Smooth muscle cell (in vitro differentiated cells): Measurements from ENCODE around the gene SCUBE2. TPM values are rescaled to one million over a fixed set of nuclear protein-coding genes. Genes with fewer than 3 reads are reported as not detected.

Experiments
- DNase-seq: peaks from one replicate; lab custom pipeline; 2025; ENCODE audit not compliant: unreplicated experiment; lab: John Stamatoyannopoulos, UW
- H2AFZ ChIP-seq: fragments of 200-600 bp; sonication (generic); 2 replicates; pipeline ENCODE4 v1.6.0; 2016; ENCODE audit warnings: antibody characterized with exemption, low read depth, mild to moderate bottlenecking
- H3F3A ChIP-seq: fragments of 200-600 bp; sonication (generic); 2 replicates; pipeline ENCODE4 v1.6.0; 2017; ENCODE audit warnings: antibody characterized with exemption, low read depth
- H3K27ac ChIP-seq: fragments of 200-600 bp; sonication (generic); 2 replicates; pipeline ENCODE4 v1.5.1; 2016; ENCODE audit warnings: low read depth, mild to moderate bottlenecking
- H3K27me3 ChIP-seq: fragments of 200-600 bp; sonication (generic); 2 replicates; pipeline ENCODE4 v1.6.1; 2016; ENCODE audit warnings: low read depth, mild to moderate bottlenecking
- H3K36me3 ChIP-seq: fragments of 200-600 bp; sonication (generic); 2 replicates; pipeline ENCODE4 v1.5.1; 2016; ENCODE audit warnings: low read depth
- H3K4me1 ChIP-seq: fragments of 200-600 bp; sonication (generic); 2 replicates; pipeline ENCODE4 v1.5.1; 2016; ENCODE audit warnings: low read depth
- H3K4me2 ChIP-seq: fragments of 200-600 bp; sonication (generic); 2 replicates; pipeline ENCODE4 v1.6.0; 2016; ENCODE audit warnings: mild to moderate bottlenecking
- H3K4me3 ChIP-seq: fragments of 200-600 bp; sonication (generic); 2 replicates; pipeline ENCODE4 v1.5.1; 2016; ENCODE audit warnings: mild to moderate bottlenecking
- H3K79me2 ChIP-seq: fragments of 200-600 bp; sonication (generic); 2 replicates; pipeline ENCODE4 v1.6.0; 2016; ENCODE audit warnings: low read depth, mild to moderate bottlenecking
- H3K9ac ChIP-seq: fragments of 200-600 bp; sonication (generic); 2 replicates; pipeline ENCODE4 v1.6.0; 2016; ENCODE audit warnings: low read depth
- H3K9me3 ChIP-seq: fragments of 200-600 bp; sonication (generic); replicated peaks from 2 replicates; pipeline ENCODE4 v1.5.1; 2016; ENCODE audit warnings: low read depth
- H4K20me1 ChIP-seq: fragments of 200-600 bp; sonication (generic); 2 replicates; pipeline ENCODE4 v1.6.0; 2016; ENCODE audit warnings: low read depth
- WGBS: methylation state at CpG from one replicate; pipeline ENCODE4 v1.1.7; 2016; ENCODE audit warnings: low lambda C conversion rate; 5-methylcytosine and 5-hydroxymethylcytosine counted together
- polyA plus RNA-seq: library from polyadenylated mRNA; unstranded; fragments of >200 nt; fragmentation: Nextera tagmentation; extraction: Ambion mirVana; gene quantifications from 2 replicates; pipeline ENCODE4 v1.2.1, GENCODE V29; 2016
- total RNA-seq: library from RNA; depleted of rRNA; stranded (reverse); fragments of >200 nt; gene quantifications from 2 replicates; pipeline ENCODE4 v1.2.3, GENCODE V29; 2014
- TF ChIP-seq, protein P1 (sequence below): fragments of 200-600 bp; sonication (generic); IDR thresholded peaks from 2 replicates; pipeline ENCODE4 v1.5.1; 2017; ENCODE audit warnings: borderline replicate concordance, mild to moderate bottlenecking, antibody characterized with exemption; ENCODE audit not compliant: insufficient read depth, poor library complexity, severe bottlenecking

The SCUBE2 gene
- total and polyA plus RNA-seq, 2 experiments from 2014 or later, result 2.2 to 5.0 TPM

DNA sequence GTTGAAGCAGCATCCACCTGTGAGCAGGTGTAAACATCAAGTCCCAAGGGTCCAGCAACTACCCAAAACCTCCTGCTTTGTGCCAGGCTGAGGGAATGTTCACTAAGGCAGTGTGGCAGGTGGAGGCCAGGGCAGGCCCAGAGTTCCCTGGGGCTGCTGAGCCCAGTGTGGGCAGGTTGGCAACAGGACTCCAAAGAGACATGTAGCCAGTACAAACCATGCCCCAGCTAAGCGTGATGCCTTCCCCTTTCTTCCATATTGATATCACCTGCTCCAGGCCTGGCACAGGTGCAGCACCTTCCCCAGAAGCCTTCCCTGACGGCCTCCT, 30.0 kb upstream of the SCUBE2 start:
- WGBS, result 93% methylated on average over 2 of the region's 2 CpGs
- Histone ChIP-seq H2AFZ (no peak overlapping the region), H3K4me2 (no peak overlapping the region), H4K20me1 (no peaks in the 10 kb centered on the region), H3K9me3 (no peaks in the 10 kb centered on the region), H3K4me1 (no peaks in the 10 kb centered on the region), H3K4me3 (no peak overlapping the region), H3K36me3 (no peaks in the 10 kb centered on the region), H3K9ac (no peak overlapping the region), H3K27ac (no peak overlapping the region), H3F3A (no peaks in the 10 kb centered on the region), H3K27me3 (no peaks in the 10 kb centered on the region), H3K79me2 (no peaks in the 10 kb centered on the region)
- no peak for DNase-seq
- TF ChIP-seq, protein P1, sequence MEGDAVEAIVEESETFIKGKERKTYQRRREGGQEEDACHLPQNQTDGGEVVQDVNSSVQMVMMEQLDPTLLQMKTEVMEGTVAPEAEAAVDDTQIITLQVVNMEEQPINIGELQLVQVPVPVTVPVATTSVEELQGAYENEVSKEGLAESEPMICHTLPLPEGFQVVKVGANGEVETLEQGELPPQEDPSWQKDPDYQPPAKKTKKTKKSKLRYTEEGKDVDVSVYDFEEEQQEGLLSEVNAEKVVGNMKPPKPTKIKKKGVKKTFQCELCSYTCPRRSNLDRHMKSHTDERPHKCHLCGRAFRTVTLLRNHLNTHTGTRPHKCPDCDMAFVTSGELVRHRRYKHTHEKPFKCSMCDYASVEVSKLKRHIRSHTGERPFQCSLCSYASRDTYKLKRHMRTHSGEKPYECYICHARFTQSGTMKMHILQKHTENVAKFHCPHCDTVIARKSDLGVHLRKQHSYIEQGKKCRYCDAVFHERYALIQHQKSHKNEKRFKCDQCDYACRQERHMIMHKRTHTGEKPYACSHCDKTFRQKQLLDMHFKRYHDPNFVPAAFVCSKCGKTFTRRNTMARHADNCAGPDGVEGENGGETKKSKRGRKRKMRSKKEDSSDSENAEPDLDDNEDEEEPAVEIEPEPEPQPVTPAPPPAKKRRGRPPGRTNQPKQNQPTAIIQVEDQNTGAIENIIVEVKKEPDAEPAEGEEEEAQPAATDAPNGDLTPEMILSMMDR, result no peak

DNA sequence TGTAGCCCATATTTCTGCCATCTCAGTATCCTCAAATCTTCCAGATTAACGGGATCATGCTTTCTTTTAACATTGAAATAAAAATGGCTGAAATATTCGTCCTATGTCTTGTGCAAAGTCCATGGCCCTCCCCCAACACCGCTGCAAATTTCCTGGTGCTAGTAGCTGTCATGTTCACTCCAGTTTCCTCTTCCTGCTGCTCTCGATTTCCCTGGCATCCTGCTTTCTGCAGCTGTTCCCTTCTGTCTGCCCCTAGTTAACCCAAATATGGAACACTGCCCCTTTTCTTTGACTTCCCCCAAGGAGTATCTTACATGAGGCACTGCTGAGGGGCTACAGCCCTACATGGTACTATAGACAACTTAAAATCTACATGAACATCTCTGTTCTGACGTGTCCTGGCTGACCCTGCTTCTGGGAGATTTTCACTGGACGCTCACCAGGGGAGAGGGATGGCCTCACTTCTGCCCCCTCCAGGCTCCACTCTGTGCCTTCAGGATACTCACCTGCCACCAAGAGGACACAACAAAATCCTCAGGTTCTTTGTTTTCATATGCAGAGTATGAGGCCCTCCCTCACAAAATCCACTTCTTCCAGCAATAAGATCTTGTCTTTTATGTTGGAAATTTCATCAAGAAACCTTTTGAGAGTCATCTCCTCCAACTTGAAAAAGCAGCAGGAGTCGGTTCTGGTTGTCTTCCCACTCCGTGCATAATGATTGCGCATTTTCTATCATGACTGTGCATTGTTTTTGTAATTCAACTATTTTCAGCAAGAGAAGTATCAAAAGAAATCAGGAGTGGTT, 29.5 kb upstream of the SCUBE2 start:
- Histone ChIP-seq H3K4me1 (no peaks in the 10 kb centered on the region), H2AFZ (no peak overlapping the region), H3K4me2 (no peak overlapping the region), H3K4me3 (no peak overlapping the region), H3K9me3 (no peaks in the 10 kb centered on the region), H3F3A (no peaks in the 10 kb centered on the region), H4K20me1 (no peaks in the 10 kb centered on the region), H3K79me2 (no peaks in the 10 kb centered on the region), H3K27me3 (no peaks in the 10 kb centered on the region), H3K36me3 (no peaks in the 10 kb centered on the region), H3K9ac (no peak overlapping the region), H3K27ac (no peak overlapping the region)
- DNase-seq, result no peak
- 57% methylated on average over 9 of the region's 9 CpGs for WGBS
- TF ChIP-seq, protein P1, result no peak

DNA sequence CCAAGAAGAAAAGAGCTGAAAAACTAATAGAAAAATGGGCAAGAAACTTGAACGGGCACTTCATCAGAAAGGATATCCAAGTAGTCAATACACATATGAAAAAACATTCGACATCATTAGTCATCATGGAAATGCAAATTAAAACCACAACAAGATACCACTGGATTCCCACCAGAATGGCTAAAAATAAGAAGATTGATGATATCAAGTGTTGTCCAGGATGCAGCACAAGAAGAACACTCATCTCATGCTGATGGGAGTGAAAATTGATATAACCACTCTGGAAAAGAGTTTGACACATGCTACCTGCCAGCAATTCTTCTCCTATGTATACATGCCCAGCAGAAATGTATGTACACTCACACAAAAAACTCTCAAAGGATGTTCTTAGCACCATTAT, 26.9 kb upstream of the SCUBE2 start:
- Histone ChIP-seq H3K4me3 (no peak overlapping the region), H3K27me3 (no peaks in the 10 kb centered on the region), H3K36me3 (no peaks in the 10 kb centered on the region), H4K20me1 (no peaks in the 10 kb centered on the region), H3K4me2 (no peak overlapping the region), H3K79me2 (no peaks in the 10 kb centered on the region), H2AFZ (no peak overlapping the region), H3K9ac (no peak overlapping the region), H3F3A (no peaks in the 10 kb centered on the region), H3K9me3 (no peaks in the 10 kb centered on the region), H3K4me1 (no peaks in the 10 kb centered on the region), H3K27ac (no peak overlapping the region)
- TF ChIP-seq, protein P1, result no peak
- WGBS, result 90% methylated on average over 2 of the region's 2 CpGs
- DNase-seq, result no peak

DNA sequence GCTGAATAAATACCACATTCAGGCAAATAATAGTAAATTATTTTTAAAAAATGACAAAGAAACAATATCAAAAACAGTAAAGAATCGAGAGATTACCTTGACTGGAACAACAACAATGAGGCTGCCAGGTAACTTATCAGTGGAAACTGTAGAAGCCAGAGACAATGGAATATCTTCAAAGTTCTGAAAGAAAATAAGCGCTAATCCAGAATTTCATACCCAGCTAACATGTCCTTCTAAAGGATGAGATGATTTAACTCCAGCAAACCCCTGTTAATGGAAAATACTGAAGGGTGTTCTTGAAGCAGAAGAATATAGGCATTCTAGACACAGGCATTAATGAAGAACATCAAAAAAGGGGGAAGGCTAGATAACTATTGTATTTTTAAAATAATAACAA, 20.7 kb upstream of the SCUBE2 start:
- H3K4me2 ChIP-seq, result no peak overlapping the region
- no peaks in the 10 kb centered on the region for H3K4me1 ChIP-seq
- H3K9me3 ChIP-seq, result peaks cover 12% of the 10 kb centered on the region
- H3K36me3 ChIP-seq, result peaks cover 4% of the 10 kb centered on the region
- no peaks in the 10 kb centered on the region for H3K27me3 ChIP-seq
- no peak overlapping the region for H3K4me3 ChIP-seq
- H3F3A ChIP-seq, result no peaks in the 10 kb centered on the region
- 95% methylated on average over 2 of the region's 2 CpGs for WGBS
- no peak overlapping the region for H3K9ac ChIP-seq
- no peaks in the 10 kb centered on the region for H3K79me2 ChIP-seq
- H3K27ac ChIP-seq, result no peak overlapping the region
- TF ChIP-seq, protein P1, result no peak
- DNase-seq, result no peak
- no peaks in the 10 kb centered on the region for H4K20me1 ChIP-seq
- H2AFZ ChIP-seq, result no peak overlapping the region
